ENCODE results near the gene IFT25. TPM values are rescaled to one million over a fixed set of nuclear protein-coding genes. Genes with fewer than 3 reads are reported as not detected.
A peak's percentile ranks its signal among the peaks of the same experiment; 100 is the strongest.
"Not testable (repeated sequence)": the region's sequence is repeated elsewhere in the genome, so short reads cannot be mapped to it uniquely, and the experiment has no call there.

Gene IFT25
- 10 to 100 TPM; 34.8 to 56.7 TPM for total RNA-seq
- 52.3 TPM for polyA plus RNA-seq (2013, experiment 1 of 2)
- 50.7 TPM for polyA plus RNA-seq (2013, experiment 2 of 2)
- long read RNA-seq, experiment 1, transcript HSPB11-201 (6 exons, 915 nt): major isoform, 15 of 24 reads
- long read RNA-seq, experiment 1, partial matches to known transcripts: 1 of 24 reads
- long read RNA-seq, experiment 1, other reads (novel, unspliced or antisense): 6 of 24 reads
- long read RNA-seq, experiment 2, transcript HSPB11-201 (6 exons, 915 nt): major isoform, 17 of 26 reads
- long read RNA-seq, experiment 2, partial matches to known transcripts: 0 of 26 reads
- long read RNA-seq, experiment 2, other reads (novel, unspliced or antisense): 9 of 26 reads
- long read RNA-seq, experiment 3, transcript HSPB11-201 (6 exons, 915 nt): major isoform, 6 of 15 reads
- long read RNA-seq, experiment 3, partial matches to known transcripts: 4 of 15 reads
- long read RNA-seq, experiment 3, other reads (novel, unspliced or antisense): 5 of 15 reads
- long read RNA-seq, experiment 4, transcript HSPB11-201 (6 exons, 915 nt): major isoform, 5 of 7 reads
- long read RNA-seq, experiment 4, partial matches to known transcripts: 0 of 7 reads
- long read RNA-seq, experiment 4, other reads (novel, unspliced or antisense): 2 of 7 reads

GRCh38 chr1:53945433-53946251, at the start of gene IFT25:
Gene IFT25 (minus strand): TSS chr1:53945699. CDS start chr1:53940082, 5,617 bp downstream.
- H3K36me3 ChIP-seq (ENCODE audit: control insufficient read depth, insufficient read depth, low read length): peaks cover 26% of the 10 kb centered on the region
- peak within 1 kb of the TSS; percentile 90 for H3K27ac Mint-ChIP-seq
- no peaks in the 10 kb centered on the region for H3K27me3 ChIP-seq (ENCODE audit: control insufficient read depth, insufficient read depth, low read length, poor library complexity, severe bottlenecking)
- 0% methylated on average over 12 to 89 of the region's 90 CpGs for WGBS, 2 experiments (ENCODE audit: insufficient coverage in 1 of 2, insufficient read length in 1 of 2)
- peaks cover 37% of the 10 kb centered on the region for H3K4me1 Mint-ChIP-seq
- peak within 1 kb of the TSS; percentile 91 for H3K4me3 ChIP-seq (ENCODE audit: low read length)
- H3K9me3 Mint-ChIP-seq: no peaks in the 10 kb centered on the region
- H3K9ac ChIP-seq (ENCODE audit: extremely low read depth, low read length, poor library complexity, severe bottlenecking): peak within 1 kb of the TSS; percentile 57
- peaks cover 11% of the 10 kb centered on the region for H3K4me1 ChIP-seq (ENCODE audit: control insufficient read depth, insufficient read depth, low read length)
- H3K27ac ChIP-seq (ENCODE audit: low read depth, low read length): peak within 1 kb of the TSS; percentile 40
- no peaks in the 10 kb centered on the region for H3K9me3 ChIP-seq (ENCODE audit: control insufficient read depth, low read length)
- H3K4me3 Mint-ChIP-seq: peak within 1 kb of the TSS; percentile 93
- H3K36me3 Mint-ChIP-seq (ENCODE audit: low read depth): no peaks in the 10 kb centered on the region
- peak; percentile 99 for DNase-seq
- TF ChIP-seq CTCF (conservative IDR thresholded peaks at IDR 0.05): no peak
- H3K27me3 Mint-ChIP-seq (ENCODE audit: insufficient read depth): no peaks in the 10 kb centered on the region

GRCh38 chr1:53994516-53994915, 49.0 kb upstream of the IFT25 start:
- 81% methylated on average over 2 of the region's 2 CpGs; no CpG with 5 or more reads in 1 of the 2 experiments for WGBS, 2 experiments (ENCODE audit: insufficient coverage in 1 of 2, insufficient read length in 1 of 2)
- not testable (repeated sequence) for H3K27me3 ChIP-seq (ENCODE audit: control insufficient read depth, insufficient read depth, low read length, poor library complexity, severe bottlenecking); H3K27me3 Mint-ChIP-seq (ENCODE audit: insufficient read depth); H3K36me3 Mint-ChIP-seq (ENCODE audit: low read depth); H3K9me3 Mint-ChIP-seq; H3K27ac ChIP-seq (ENCODE audit: low read depth, low read length); H3K27ac Mint-ChIP-seq; H3K4me1 Mint-ChIP-seq; H3K9ac ChIP-seq (ENCODE audit: extremely low read depth, low read length, poor library complexity, severe bottlenecking); H3K9me3 ChIP-seq (ENCODE audit: control insufficient read depth, low read length); H3K4me3 Mint-ChIP-seq; H3K36me3 ChIP-seq (ENCODE audit: control insufficient read depth, insufficient read depth, low read length); H3K4me3 ChIP-seq (ENCODE audit: low read length); H3K4me1 ChIP-seq (ENCODE audit: control insufficient read depth, insufficient read depth, low read length); DNase-seq

GRCh38 chr1:53992085-53992874, 46.8 kb upstream of the IFT25 start:
- H3K4me1 Mint-ChIP-seq: no peaks in the 10 kb centered on the region
- Histone ChIP-seq H3K36me3 (ENCODE audit: control insufficient read depth, insufficient read depth, low read length) (no peaks in the 10 kb centered on the region), H3K27ac (ENCODE audit: low read depth, low read length) (no peak overlapping the region), H3K4me3 (ENCODE audit: low read length) (no peak overlapping the region), H3K9ac (ENCODE audit: extremely low read depth, low read length, poor library complexity, severe bottlenecking) (no peak overlapping the region), H3K4me1 (ENCODE audit: control insufficient read depth, insufficient read depth, low read length) (no peaks in the 10 kb centered on the region), H3K27me3 (ENCODE audit: control insufficient read depth, insufficient read depth, low read length, poor library complexity, severe bottlenecking) (no peaks in the 10 kb centered on the region), H3K9me3 (ENCODE audit: control insufficient read depth, low read length) (no peaks in the 10 kb centered on the region)
- peak; percentile 76 for DNase-seq
- WGBS, 2 experiments (ENCODE audit: insufficient coverage in 1 of 2, insufficient read length in 1 of 2): 68 to 81% methylated on average over 2 to 4 of the region's 4 CpGs
- no peak overlapping the region for H3K4me3 Mint-ChIP-seq
- H3K27me3 Mint-ChIP-seq (ENCODE audit: insufficient read depth): peaks cover 3% of the 10 kb centered on the region
- H3K9me3 Mint-ChIP-seq: no peaks in the 10 kb centered on the region
- no peaks in the 10 kb centered on the region for H3K36me3 Mint-ChIP-seq (ENCODE audit: low read depth)
- no peak overlapping the region for H3K27ac Mint-ChIP-seq
- TF ChIP-seq CTCF (conservative IDR thresholded peaks at IDR 0.05): peak; percentile 71

Measured in endodermal cell (in vitro differentiated cells).